ENCODE results near the gene TPD52L1. TPM values are rescaled to one million over a fixed set of nuclear protein-coding genes. Genes with fewer than 3 reads are reported as not detected.
A peak's percentile ranks its signal among the peaks of the same experiment; 100 is the strongest.

Gene TPD52L1
- total and polyA plus RNA-seq, 2 of the 13 experiments (the other 11 are each of a cell fraction or from before 2014, with no cell fraction given) = 0.49 to 0.53 TPM

GRCh38 chr6:125236536-125237327, 83.2 kb downstream of the TPD52L1 start (continued):
- TF ChIP-seq ZBTB40 (IDR thresholded peaks at IDR 0.05) (no peak), ZBTB40 (CRISPR knock-in tag; IDR thresholded peaks at IDR 0.05) (no peak), ZNF367 (CRISPR knock-in tag; IDR thresholded peaks at IDR 0.05; ENCODE audit: borderline replicate concordance) (no peak), MAFF (IDR thresholded peaks at IDR 0.05; ENCODE audit: low read depth, low read length) (no peak), ZMYM2 (CRISPR knock-in tag; IDR thresholded peaks at IDR 0.05) (no peak), ZNF597 (CRISPR knock-in tag; IDR thresholded peaks at IDR 0.05) (no peak), NKX3-1 (CRISPR knock-in tag; IDR thresholded peaks at IDR 0.05) (no peak), ZNF121 (CRISPR knock-in tag; IDR thresholded peaks at IDR 0.05) (no peak), TCF7 (IDR thresholded peaks at IDR 0.05; ENCODE audit: low read depth) (no peak), ARID3A (IDR thresholded peaks at IDR 0.05; ENCODE audit: low read depth, low read length) (no peak), LBX2 (CRISPR knock-in tag; IDR thresholded peaks at IDR 0.05; ENCODE audit: borderline replicate concordance) (no peak), ZNF780A (CRISPR knock-in tag; IDR thresholded peaks at IDR 0.05) (no peak), CREBL2 (CRISPR knock-in tag; IDR thresholded peaks at IDR 0.05; ENCODE audit: borderline replicate concordance) (no peak), BHLHE40 (IDR thresholded peaks at IDR 0.05; ENCODE audit: low read length) (peak; percentile 87), ATF7 (IDR thresholded peaks at IDR 0.05) (no peak), ATF7 (CRISPR knock-in tag; IDR thresholded peaks at IDR 0.05) (no peak), FOSL2 (CRISPR knock-in tag; IDR thresholded peaks at IDR 0.05) (peak; percentile 65), ZNF672 (CRISPR knock-in tag; IDR thresholded peaks at IDR 0.05) (no peak), ZNF776 (CRISPR knock-in tag; IDR thresholded peaks at IDR 0.05) (no peak)
